A549 (cell line): ENCODE data around the gene PFAS. TPM values are rescaled to one million over a fixed set of nuclear protein-coding genes. Genes with fewer than 3 reads are reported as not detected.

ENCODE experiments used
- ATAC-seq, 2 experiments: fragments of 200-7000 bp in 1 of 2; fragments of >200 bp in 1 of 2; cut with Nextera tagmentation in 1 of 2; cut with Tn5 transposase in 1 of 2; 3 replicates each; pipeline versions ENCODE4 v1.8.0 to v1.9.1; 2018 to 2020; ENCODE audit warnings: mild to moderate bottlenecking in 1 of 2, moderate library complexity in 1 of 2
- CTCF ChIA-PET: fragments of 300-600 bp; sonication (Branson Sonifier 250); formaldehyde crosslinking; extraction: SDS; loops from one replicate; lab custom pipeline; 2021; ENCODE audit warnings: antibody characterized with exemption, inconsistent platforms; lab: Yijun Ruan, JAX
- POLR2A ChIA-PET: fragments of 350-600 bp; formaldehyde crosslinking; extraction: SDS; loops from one replicate; lab custom pipeline; 2021; ENCODE audit warnings: antibody characterized with exemption, inconsistent platforms; lab: Yijun Ruan, JAX
- DNase-seq, 2 experiments: peaks; one replicate each; pipeline versions ENCODE4 v3.0.0 to v3.0.0-alpha.2; 2011 to 2016; ENCODE audit warnings: low read depth in 1 of 2, low spot score in 1 of 2
- FAIRE-seq: peaks from 2 replicates; lab custom pipeline; 2011; peaks lifted over from hg19 to GRCh38; lab: Jason Lieb, UNC
- H3K27ac ChIP-seq, 2 experiments: fragments of >200 bp; sonication (Bioruptor Twin); formaldehyde crosslinking; 3 replicates each; pipeline ENCODE4 v1.5.1; 2016 to 2017
- H3K4me1 ChIP-seq: fragments of >200 bp; sonication (Bioruptor Twin); formaldehyde crosslinking; 3 replicates; pipeline ENCODE4 v1.6.1; 2016
- H3K4me2 ChIP-seq: fragments of >200 bp; sonication (Bioruptor Twin); formaldehyde crosslinking; 3 replicates; pipeline ENCODE4 v1.6.1; 2016
- H3K4me3 ChIP-seq: fragments of >200 bp; sonication (Bioruptor Twin); formaldehyde crosslinking; 3 replicates; pipeline ENCODE4 v1.5.1; 2016
- H3K9me3 ChIP-seq: fragments of >200 bp; sonication (Bioruptor Twin); formaldehyde crosslinking; 3 replicates; pipeline ENCODE4 v1.6.1; 2016
- ATOH8 ChIP-seq: fragments of 250-450 bp; sonication (Bioruptor Pico); IDR thresholded peaks from 2 replicates; pipeline ENCODE4 v1.5.0; 2020; ENCODE audit warnings: low read depth, mild to moderate bottlenecking, moderate library complexity
- CBX2 ChIP-seq: fragments of 200-600 bp; sonication (generic); IDR thresholded peaks from 2 replicates; pipeline ENCODE4 v1.6.1; 2016; ENCODE audit warnings: low read depth, mild to moderate bottlenecking, borderline replicate concordance
- CBX8 ChIP-seq: fragments of 200-600 bp; sonication (generic); IDR thresholded peaks from 2 replicates; pipeline ENCODE4 v1.6.1; 2016
- CTCF ChIP-seq: fragments of >200 bp; sonication (Bioruptor Twin); formaldehyde crosslinking; IDR thresholded peaks from 3 replicates; pipeline ENCODE4 v1.5.1; 2016
- JUN ChIP-seq, 2 experiments: fragments of >200 bp; sonication (Bioruptor Twin); formaldehyde crosslinking; IDR thresholded peaks; 2 replicates in 1 of 2; 3 replicates in 1 of 2; pipeline ENCODE4 v1.6.1; 2016 to 2017
- KDM1A ChIP-seq: fragments of 200-600 bp; sonication (generic); IDR thresholded peaks from 2 replicates; pipeline ENCODE4 v1.6.1; 2016; ENCODE audit warnings: low read depth, mild to moderate bottlenecking
- NFE2L2 ChIP-seq: fragments of 150-350 bp; conservative IDR thresholded peaks from 2 replicates; pipeline ENCODE4 v1.6.1; 2014; ENCODE audit warnings: low read length
- NPAS2 ChIP-seq: fragments of 250-450 bp; sonication (Bioruptor Pico); IDR thresholded peaks from 2 replicates; pipeline ENCODE4 v1.8.0; 2022; ENCODE audit warnings: mild to moderate bottlenecking, moderate library complexity, borderline replicate concordance
- NR3C1 ChIP-seq: fragments of >200 bp; sonication (Bioruptor Twin); formaldehyde crosslinking; IDR thresholded peaks from 3 replicates; pipeline ENCODE4 v1.6.1; 2017
- POLR2A ChIP-seq: IDR thresholded peaks from 2 replicates; pipeline ENCODE4 v1.6.1; 2012; ENCODE audit warnings: mild to moderate bottlenecking, low read length
- RAD21 ChIP-seq, 2 experiments: fragments of >200 bp in 1 of 2; sonication (Bioruptor Twin) in 1 of 2; formaldehyde crosslinking in 1 of 2; IDR thresholded peaks in 1 of 2; conservative IDR thresholded peaks in 1 of 2; 2 replicates in 1 of 2; 3 replicates in 1 of 2; pipeline ENCODE4 v1.6.1; 2012 to 2018; ENCODE audit warnings: inconsistent platforms in 1 of 2
- RARB ChIP-seq: fragments of 250-450 bp; sonication (Bioruptor Pico); IDR thresholded peaks from 2 replicates; pipeline ENCODE4 v1.8.0; 2021; ENCODE audit warnings: mild to moderate bottlenecking, moderate library complexity
- RCOR1 ChIP-seq: fragments of 150-350 bp; IDR thresholded peaks from 2 replicates; pipeline ENCODE4 v1.6.1; 2014; ENCODE audit warnings: antibody characterized with exemption, low read length, low read depth
- SMC3 ChIP-seq: fragments of >200 bp; sonication (Bioruptor Twin); formaldehyde crosslinking; IDR thresholded peaks from 3 replicates; pipeline ENCODE4 v1.6.1; 2018; ENCODE audit warnings: inconsistent platforms
- TFCP2L1 ChIP-seq: fragments of 250-450 bp; sonication (Bioruptor Pico); IDR thresholded peaks from 2 replicates; pipeline ENCODE4 v1.5.0; 2021; ENCODE audit warnings: mild to moderate bottlenecking
- TP53 ChIP-seq: fragments of 250-450 bp; sonication (Bioruptor Pico); IDR thresholded peaks from 2 replicates; pipeline ENCODE4 v1.5.0; 2021; ENCODE audit warnings: mild to moderate bottlenecking, moderate library complexity
- WGBS: methylation state at CpG from one replicate; pipeline ENCODE4 v1.1.6; 2017; ENCODE audit errors: missing lambda C conversion rate; 5-methylcytosine and 5-hydroxymethylcytosine counted together
- polyA plus RNA-seq, 4 experiments: library from polyadenylated mRNA; depleted of rRNA in 3 of 4; stranded (reverse); fragments of >200 nt; fragmentation: RNase III in 1 of 4; extraction: RNeasy Plus Mini Kit Qiagen cat#74134 plus additional on column Dnase treatment in 1 of 4; gene quantifications; 2 replicates in 3 of 4; 3 replicates in 1 of 4; pipeline ENCODE4 v1.2.3, GENCODE V29; 2011 to 2017
- TF ChIP-seq, protein P1 (sequence below): fragments of 250-450 bp; sonication (Bioruptor Pico); IDR thresholded peaks from 2 replicates; pipeline ENCODE4 v1.5.0; 2021; ENCODE audit warnings: mild to moderate bottlenecking, moderate library complexity, borderline replicate concordance
- TF ChIP-seq, protein P2 (sequence below): IDR thresholded peaks from 2 replicates; pipeline ENCODE4 v1.6.1; 2012
- TF ChIP-seq, protein P3 (sequence below): fragments of 150-350 bp; IDR thresholded peaks from 2 replicates; pipeline ENCODE4 v1.6.1; 2014; ENCODE audit warnings: low read depth, mild to moderate bottlenecking, low read length

PFAS gene
- polyA plus RNA-seq, 2 of the 4 experiments (the other 2 are of a cell fraction), result 51.9 to 58.2 TPM

DNA sequence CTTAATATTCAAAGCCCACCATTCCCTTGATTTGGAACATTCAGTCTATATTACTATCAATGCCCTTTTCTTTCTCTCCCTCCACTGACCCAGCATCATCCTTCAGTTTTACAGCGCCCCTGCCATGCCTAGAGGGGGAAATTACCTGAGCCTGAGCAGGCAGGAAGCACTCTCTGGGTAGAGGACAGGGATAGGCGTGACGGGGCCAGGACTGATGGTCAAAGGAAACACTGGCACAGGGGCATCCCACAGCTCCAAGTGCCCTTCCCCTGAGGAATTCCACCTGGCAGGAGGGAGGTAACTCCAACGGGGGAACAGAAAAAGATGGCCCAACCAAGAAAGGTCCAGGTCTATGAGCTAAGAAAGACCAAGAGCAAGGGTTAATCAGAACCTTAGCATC is 11.2 kb upstream of the PFAS start:
- 89% methylated on average over 4 of the region's 4 CpGs for WGBS
- no peak overlapping the region for H3K4me3 ChIP-seq
- no peak for DNase-seq
- TF ChIP-seq RCOR1, result no peak
- CTCF ChIA-PET, result interaction anchor here (0.8 to 13.9 kb wide), 4 partner anchors 9 to 63 kb away, joined by 4 to 160 read pairs (median 7); partner anchors contain the start of genes CTC1 and PFAS
- H3K4me1 ChIP-seq, result no peaks in the 10 kb centered on the region
- no peak for ATAC-seq
- H3K9me3 ChIP-seq, result no peaks in the 10 kb centered on the region
- FAIRE-seq, result no peak
- H3K27ac ChIP-seq, result no peak overlapping the region
- POLR2A ChIA-PET, result interaction anchor here (0.6 kb wide), 1 partner anchor 9 kb away, joined by 3 read pairs; no protein-coding TSS in a partner anchor
- no peak overlapping the region for H3K4me2 ChIP-seq

GRCh38 chr17:8243827-8244226 is 5.3 kb upstream of the PFAS start:
- no peak overlapping the region for H3K27ac ChIP-seq
- FAIRE-seq, result no peak
- H3K4me2 ChIP-seq, result no peak overlapping the region
- ChIA-PET CTCF (interaction anchor here (0.6 to 13.9 kb wide), 6 partner anchors 8 to 360 kb away, joined by 3 to 160 read pairs (median 5); no protein-coding TSS in a partner anchor), POLR2A (no interaction called here)
- 94% methylated on average over 5 of the region's 5 CpGs for WGBS
- TF ChIP-seq POLR2A (no peak), CBX8 (no peak), CBX2 (no peak), TFCP2L1 (CRISPR knock-in tag) (no peak), TP53 (no peak), NFE2L2 (no peak), NPAS2 (CRISPR knock-in tag) (no peak), NR3C1 (no peak), CTCF (no peak), RAD21 (conservative IDR thresholded peaks at IDR 0.05 in 1 of 2, IDR thresholded peaks at IDR 0.05 in 1 of 2) (no peak), SMC3 (no peak), RARB (CRISPR knock-in tag) (no peak), JUN (IDR thresholded peaks at IDR 0.05) (no peak)
- TF ChIP-seq, protein P1, sequence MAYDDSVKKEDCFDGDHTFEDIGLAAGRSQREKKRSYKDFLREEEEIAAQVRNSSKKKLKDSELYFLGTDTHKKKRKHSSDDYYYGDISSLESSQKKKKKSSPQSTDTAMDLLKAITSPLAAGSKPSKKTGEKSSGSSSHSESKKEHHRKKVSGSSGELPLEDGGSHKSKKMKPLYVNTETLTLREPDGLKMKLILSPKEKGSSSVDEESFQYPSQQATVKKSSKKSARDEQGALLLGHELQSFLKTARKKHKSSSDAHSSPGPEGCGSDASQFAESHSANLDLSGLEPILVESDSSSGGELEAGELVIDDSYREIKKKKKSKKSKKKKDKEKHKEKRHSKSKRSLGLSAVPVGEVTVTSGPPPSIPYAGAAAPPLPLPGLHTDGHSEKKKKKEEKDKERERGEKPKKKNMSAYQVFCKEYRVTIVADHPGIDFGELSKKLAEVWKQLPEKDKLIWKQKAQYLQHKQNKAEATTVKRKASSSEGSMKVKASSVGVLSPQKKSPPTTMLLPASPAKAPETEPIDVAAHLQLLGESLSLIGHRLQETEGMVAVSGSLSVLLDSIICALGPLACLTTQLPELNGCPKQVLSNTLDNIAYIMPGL (CRISPR knock-in tag), result no peak
- TF ChIP-seq, protein P2, sequence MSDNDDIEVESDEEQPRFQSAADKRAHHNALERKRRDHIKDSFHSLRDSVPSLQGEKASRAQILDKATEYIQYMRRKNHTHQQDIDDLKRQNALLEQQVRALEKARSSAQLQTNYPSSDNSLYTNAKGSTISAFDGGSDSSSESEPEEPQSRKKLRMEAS, result no peak
- TF ChIP-seq, protein P3, sequence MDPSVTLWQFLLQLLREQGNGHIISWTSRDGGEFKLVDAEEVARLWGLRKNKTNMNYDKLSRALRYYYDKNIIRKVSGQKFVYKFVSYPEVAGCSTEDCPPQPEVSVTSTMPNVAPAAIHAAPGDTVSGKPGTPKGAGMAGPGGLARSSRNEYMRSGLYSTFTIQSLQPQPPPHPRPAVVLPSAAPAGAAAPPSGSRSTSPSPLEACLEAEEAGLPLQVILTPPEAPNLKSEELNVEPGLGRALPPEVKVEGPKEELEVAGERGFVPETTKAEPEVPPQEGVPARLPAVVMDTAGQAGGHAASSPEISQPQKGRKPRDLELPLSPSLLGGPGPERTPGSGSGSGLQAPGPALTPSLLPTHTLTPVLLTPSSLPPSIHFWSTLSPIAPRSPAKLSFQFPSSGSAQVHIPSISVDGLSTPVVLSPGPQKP, result no peak
- ATAC-seq, result no peak
- H3K4me1 ChIP-seq, result no peaks in the 10 kb centered on the region
- DNase-seq, result peak in 1 of 2 experiments; percentile 31
- H3K9me3 ChIP-seq, result no peaks in the 10 kb centered on the region
- H3K4me3 ChIP-seq, result no peak overlapping the region

GRCh38 chr17:8244768-8245167 is 4.3 kb upstream of the PFAS start:
- WGBS, result 93% methylated on average over 8 of the region's 8 CpGs
- TF ChIP-seq KDM1A (0 out of 2 replicates have a peak, but pooled peaks have one; percentile 42), ATOH8 (CRISPR knock-in tag) (no peak)

More at GRCh38 chr17:8244768-8245167, 4.3 kb upstream of the PFAS start:
- ATAC-seq (no peak), DNase-seq (no peak), FAIRE-seq (no peak)
- Histone ChIP-seq H3K4me2 (no peak overlapping the region), H3K4me3 (no peak overlapping the region), H3K4me1 (no peaks in the 10 kb centered on the region), H3K27ac (no peak overlapping the region), H3K9me3 (no peaks in the 10 kb centered on the region)
- CTCF ChIA-PET, result interaction anchor here (1.4 to 13.9 kb wide), 4 partner anchors 9 to 56 kb away, joined by 5 to 160 read pairs (median 10); no protein-coding TSS in a partner anchor
- POLR2A ChIA-PET, result no interaction called here
